HG03432 (cell line): ENCODE data around the gene IL1RAPL2.
"Not testable (repeated sequence)": the region's sequence is repeated elsewhere in the genome, so short reads cannot be mapped to it uniquely, and the experiment has no call there.

ENCODE experiments used
- ATAC-seq: cut with Tn5 transposase; IDR thresholded peaks from one replicate; pipeline ENCODE4 v1.9.1; 2021; ENCODE audit warnings: mild to moderate bottlenecking, moderate library complexity; ENCODE audit not compliant: unreplicated experiment

IL1RAPL2 gene

DNA sequence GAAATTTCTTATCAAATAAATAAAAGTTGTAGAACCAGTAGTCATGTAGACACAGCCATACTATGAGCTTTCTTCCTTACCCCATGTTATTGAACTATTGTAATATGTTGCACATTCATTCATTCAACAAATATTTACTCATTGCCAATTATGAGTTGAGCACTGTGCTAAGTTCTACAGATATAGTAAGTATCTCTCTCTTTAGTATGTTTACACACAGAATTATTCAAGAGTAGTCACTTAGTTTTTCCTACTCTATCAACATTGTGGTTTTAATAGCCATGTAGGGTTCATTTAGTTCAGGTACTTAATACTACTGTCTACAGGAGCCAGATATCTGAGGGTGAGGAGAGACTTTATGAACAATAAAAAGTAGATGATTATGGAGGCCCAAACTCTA lies 568.3 kb downstream of the IL1RAPL2 start:
- ATAC-seq = no peak

DNA sequence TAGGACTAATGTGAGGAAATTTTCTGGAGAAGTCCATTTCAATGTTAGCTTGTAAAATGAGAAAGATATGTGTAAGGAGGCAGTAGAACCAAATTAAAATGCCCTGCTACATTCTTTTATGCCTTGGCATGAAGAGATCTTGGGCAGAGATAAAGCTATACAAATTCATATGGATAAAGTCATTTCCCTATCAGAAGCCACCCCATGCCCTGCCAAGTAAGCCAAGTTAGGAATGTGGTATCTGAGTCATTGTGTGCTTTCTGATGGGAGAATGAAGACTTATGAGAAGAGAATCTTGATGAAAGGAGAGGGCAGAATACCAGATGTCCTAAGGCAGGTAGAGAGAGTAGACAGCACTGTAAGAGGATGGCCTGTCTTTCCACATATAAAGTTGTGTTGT lies 570.8 kb downstream of the IL1RAPL2 start:
- ATAC-seq = no peak

DNA sequence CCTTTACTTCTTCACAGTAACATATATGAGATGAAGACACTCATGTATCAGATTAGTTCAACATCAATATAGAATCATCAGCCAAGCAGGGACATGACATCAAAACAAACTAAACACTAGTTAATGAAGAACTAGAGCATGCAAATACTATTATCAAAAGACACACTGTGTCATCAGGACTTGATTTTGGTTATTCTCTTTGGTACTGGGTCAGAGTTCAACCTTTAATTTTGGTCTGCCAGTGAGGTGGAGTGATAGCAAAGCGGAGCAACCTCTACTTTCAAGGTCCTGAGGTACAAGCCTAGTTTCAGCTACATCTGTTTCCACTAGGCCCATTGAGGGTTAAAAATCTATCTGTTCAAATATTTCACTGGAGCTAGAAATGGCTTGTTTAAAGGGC lies 584.0 kb downstream of the IL1RAPL2 start:
- no peak for ATAC-seq

DNA sequence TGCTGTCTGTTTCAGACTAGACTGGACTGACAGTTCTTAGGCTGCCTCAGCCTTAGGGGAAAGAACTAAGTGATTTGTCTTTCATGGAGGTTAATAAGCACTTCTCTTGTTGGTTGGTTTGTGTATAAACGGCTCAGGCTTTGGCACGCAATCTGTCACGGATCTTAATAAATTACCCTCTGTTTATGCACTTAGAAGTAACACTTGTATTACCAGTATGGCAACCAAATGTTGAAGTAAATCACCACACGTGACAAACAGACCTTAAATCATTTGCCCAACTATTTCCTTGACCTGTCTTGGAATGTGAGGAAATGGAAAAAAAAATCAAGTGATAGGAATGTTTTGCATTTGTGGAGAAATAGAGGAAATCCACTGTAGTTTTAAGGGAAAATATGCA lies 584.6 kb downstream of the IL1RAPL2 start:
- no peak for ATAC-seq

DNA sequence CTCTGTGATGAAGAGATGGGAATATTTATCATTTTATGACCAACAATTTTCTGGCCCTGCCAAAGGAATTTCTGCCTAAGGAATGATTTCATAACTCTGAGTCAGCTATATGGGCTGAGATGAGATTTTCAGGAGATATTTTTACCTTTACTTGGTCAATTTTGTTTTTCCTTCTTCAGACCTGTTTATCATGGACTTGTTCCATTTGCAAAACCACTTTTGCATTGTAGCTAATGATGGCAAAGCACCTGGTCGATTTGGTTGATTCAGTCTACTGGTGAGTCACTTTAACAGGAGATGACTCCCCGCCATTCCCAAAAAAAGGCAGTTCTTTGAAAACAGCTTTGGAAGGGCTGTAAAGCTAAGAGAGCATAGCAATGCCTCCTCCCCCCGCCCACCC lies 601.2 kb downstream of the IL1RAPL2 start:
- no peak for ATAC-seq

DNA sequence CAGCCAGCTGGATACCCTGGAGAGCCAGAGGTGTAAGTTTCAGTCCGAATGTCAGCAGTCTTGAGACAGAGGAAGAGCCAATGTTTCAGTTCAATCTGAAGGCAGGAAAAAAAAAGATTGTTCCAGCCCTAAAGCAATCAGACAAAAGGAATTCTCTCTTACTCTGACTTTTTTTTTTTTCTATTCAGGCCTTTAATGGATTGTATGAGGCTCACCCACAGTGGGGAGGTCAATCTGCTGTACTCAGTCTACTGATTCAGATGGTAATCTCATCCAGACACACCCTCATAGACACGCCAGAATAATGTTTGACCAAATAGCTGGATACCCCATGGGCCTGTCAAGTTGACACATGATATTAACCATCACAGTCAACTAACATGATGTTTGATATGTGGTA lies 602.6 kb downstream of the IL1RAPL2 start:
- no peak for ATAC-seq

DNA sequence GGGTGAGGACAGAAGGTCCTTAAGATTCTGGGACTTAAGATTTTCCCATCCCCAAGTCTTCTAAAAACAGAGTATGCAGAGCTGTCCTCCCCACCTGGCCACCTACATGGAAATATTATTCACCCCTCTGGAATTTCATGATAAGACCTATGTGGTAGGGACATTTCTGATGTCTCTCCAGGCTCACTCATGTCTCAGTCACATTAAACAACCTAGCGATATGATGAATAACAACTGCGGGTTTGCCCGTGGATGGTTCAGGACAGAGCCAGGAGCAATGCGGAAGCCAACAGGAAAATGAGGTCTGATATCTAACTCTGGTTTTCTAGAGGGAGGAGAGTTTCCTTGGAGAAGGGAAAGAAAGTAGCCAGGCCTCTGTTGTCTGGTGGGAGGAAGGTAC lies 607.1 kb downstream of the IL1RAPL2 start:
- ATAC-seq = no peak

DNA sequence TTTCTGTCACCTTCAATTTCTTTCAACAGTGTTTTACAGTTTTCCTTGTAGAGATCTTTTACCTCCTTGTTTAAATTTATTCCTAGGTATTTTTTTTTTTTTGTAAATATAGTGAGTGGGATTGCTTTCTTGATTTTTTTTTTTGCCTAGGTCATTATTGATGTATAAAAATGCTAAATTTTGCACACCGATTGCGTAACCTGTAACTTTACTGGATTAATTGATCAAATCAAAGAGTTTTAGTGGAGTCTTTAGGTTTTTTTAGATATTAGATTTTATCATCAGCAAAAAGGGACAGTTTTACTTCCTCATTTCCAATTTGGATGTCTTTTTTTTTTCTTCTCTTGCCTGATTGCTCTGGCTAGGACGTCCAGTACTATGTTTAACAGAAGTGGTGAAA lies 613.6 kb downstream of the IL1RAPL2 start:
- no peak for ATAC-seq

DNA sequence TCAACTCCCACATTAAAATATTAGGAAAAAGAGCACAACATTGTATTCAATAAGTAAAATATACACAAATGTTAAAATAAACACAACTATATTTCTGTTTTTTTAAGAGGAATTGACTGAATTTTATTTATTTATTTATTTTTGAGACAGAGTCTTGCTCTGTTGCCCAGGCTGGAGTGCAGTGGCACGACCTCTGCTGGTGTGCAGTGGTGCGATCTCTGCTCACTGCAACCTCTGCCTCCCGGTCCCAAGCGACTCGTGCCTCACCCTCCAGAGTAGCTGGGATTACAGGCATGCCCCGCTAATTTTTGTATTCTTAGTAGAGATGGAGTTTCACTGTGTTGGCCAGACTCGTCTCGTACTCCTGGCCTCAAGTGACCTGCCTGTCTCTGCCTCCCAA lies 623.1 kb downstream of the IL1RAPL2 start:
- no peak for ATAC-seq

DNA sequence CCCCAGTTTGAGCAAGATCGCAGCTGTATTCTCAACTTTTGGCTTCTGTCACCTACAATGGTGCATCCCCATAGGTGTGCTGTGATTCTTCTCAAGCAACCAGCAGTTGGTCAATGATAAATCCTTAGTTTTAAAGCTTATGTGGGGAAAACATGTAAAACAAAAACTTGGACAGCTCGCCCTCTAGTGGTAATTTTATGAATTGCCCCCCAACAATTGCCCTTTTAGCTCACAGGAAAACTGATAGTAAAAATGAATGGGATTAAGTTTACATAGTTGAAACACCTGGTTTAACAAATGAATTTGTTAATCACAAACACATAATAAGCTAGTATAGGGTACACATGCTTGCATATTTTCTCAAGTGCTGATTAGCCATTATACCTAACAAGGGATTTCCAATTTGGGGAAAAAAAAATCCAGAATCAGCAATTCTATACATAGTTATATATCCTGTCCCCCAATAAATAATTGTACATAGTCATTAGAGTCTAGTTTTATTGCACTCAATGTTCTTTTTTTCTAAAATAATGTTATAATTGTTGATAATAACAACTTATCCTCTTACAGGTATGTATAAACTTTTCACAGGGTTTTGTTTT lies 624.4 kb downstream of the IL1RAPL2 start:
- no peak for ATAC-seq

DNA sequence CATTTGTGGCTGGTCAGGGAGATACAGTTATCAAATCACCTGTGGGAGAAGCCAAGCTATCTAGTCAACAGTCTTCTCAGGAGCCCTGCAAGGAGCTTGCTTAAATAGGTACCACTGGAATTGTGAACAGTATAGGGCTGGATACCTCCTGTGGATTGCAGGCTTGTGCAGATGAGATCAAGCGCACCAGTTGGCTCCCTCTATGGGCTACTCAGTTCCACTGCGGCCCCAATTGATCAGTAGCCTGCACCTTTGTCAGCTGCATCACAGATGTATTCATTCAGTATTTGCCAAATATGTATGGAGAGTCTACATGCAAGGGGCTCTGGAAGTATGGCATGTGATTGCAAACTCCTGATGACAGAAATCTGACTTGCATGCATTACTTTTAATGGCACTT lies 625.9 kb downstream of the IL1RAPL2 start:
- ATAC-seq = peak; percentile 46

DNA sequence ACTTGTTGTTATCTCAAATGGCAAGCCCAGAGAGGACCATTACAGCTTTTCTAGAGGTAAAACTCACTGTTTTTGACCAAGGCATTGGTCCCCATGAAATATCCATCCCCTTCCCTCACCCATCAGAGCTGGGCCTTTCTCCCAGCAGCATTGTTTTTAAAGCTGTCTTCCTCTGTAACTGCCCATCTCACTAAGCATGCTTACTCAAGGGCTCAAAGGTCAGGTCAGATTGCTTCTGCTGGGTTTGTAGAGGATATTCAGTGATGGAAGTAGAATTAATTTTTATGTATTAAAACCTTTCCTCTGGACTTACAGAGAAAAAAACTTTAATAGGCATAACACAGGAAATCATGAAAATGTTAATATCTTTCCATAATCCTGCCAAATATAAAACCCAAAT lies 643.4 kb downstream of the IL1RAPL2 start:
- ATAC-seq = no peak

DNA sequence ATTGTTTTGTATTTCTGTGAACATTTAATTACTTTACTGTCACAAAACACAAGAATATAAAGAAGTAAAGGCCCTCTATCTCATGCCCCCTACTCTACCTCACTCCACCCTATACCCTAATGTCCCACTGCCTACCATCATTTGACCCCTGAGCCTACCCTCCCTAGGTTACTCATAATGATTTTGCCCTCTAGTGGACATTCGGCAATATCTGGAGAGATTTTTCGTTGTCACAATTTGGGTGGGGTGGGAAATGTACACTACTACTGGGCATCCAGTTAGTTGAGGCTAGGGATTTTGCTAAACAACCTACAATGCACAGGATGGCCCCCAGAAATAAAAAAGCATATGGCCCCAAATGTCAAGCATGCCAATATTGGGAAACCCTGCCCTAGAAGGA lies 644.3 kb downstream of the IL1RAPL2 start:
- ATAC-seq = no peak

DNA sequence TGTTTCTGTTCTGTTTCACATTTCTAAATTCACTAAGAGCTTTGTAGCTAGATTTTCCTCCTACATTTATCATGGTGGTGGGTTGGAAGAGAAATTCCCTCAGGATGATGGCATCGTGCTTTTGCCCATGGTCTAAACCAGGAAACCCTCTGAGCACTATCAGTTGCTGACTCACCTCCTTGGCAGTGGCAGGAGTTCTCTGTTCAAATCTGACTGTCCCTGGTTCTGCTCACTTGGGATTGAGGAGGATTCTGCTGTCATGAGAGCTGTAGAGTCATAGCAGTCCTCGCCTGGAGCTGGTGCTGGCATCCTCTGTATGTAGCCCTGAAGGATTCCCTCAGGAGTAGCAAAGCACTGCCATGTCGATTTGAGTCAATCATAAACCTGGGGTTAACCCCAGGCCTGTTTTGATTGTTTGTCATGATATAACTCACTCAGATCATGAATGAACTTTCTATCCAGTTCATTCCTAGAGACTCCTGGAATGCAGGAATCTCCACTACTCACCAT lies 645.1 kb downstream of the IL1RAPL2 start:
- no peak for ATAC-seq

DNA sequence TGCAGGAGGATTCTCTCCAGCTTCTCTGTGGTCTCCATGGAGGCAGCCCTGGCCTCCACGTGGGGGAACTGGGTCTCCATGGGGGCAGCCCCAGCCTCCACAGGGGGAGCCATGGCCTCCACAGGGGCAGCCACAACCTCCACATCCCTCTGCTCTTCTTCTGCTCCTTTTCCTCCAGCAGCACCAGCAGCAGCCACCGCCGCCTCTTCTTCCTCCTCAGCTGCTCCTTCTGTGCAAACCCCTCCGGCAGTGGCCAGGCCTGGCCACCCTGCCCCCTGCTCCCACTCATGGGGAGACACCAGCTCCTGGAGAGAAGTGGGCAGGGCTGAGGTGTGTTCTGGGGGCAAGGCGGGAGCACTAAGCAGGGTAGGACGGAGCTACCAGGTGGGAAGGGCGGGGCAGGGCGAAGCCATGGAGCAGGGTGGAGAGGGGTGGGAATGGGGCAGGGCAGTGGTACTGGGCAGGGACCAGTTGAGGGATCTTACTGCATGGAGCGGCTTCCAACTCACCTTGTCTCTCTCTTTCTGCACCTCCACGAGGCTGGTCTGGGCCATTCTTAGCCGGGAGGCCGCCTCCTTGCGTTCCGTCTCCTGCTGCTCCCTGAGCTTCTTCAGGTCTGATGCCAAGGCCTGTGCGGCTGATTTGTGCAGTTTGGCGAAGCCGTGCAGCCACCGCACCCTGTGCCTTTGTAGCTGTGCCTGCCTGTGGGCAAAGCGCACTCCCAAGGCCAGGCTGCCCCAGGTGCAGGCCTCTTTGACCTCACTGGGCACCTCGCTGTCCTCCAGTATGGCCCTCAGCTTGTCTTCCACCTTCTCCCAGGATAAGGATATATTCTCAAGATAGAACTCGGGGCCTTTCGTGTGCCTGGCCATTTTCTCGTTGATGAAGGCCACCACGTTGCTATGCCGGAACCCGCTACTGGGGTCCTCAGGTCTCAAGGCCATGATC lies 653.7 kb downstream of the IL1RAPL2 start:
- ATAC-seq = no peak

DNA sequence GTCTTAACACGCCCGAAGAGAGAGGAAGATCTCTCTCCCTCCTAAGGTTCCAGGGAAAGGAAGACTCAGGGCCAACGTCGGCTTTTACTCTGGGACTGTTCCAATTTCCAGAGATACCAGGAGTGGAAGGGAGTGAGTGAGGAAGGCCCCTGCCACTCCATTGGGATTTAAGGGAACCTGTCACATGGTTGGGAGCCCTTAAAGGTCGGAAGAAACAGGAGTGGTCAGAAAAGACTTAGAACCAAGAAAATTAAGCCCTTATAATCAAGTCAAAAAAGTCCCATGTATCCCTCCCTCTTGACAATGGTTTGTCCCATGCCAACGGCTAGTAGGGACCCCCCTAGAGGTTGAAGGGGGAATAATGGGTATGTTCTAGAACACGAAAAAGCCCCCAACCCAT lies 654.6 kb downstream of the IL1RAPL2 start, which contains the start of gene TEX13A:
Gene TEX13A (minus strand): TSS at position 59 of the 400 bp plus-strand sequence. CDS start 297 bp downstream, outside the sequence.
- no peak for ATAC-seq

DNA sequence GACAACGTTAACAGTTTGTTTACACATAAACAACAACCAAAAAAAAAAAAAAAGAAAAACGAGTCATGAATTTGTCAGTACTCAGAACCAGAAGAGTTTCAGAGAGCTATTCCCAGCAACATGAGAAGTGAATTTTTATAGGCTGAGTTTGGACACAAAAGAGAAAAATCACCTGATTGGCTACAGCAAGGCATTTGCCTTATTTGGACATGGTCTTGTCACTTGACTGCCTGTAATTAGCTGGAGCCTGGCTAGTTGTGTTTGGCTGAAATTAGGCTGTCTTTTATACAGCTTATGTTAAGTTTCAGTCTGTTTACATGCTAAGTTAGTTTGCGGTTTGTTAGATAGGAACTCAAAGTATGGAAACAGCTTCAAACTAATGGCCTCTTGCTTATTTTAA lies 655.4 kb downstream of the IL1RAPL2 start:
- ATAC-seq = no peak

DNA sequence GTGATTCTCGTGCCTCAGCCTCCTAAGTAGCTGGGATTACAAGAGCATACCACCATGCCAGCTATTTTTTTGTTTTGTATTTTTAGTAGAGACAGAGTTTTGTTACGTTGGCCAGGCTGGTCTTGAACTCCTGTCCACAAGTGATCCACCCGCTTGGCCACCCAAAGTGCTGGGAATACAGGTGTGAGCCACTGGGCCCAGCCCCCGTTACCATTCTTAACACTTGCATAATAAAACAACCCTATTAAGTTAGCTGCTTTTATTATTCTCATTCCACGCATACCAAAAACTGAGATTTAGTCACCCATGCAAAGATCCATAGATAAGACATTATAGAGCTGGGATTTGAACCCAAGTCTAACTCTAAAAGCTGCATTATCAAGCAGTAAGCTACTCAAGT lies 660.5 kb downstream of the IL1RAPL2 start:
- ATAC-seq = no peak

DNA sequence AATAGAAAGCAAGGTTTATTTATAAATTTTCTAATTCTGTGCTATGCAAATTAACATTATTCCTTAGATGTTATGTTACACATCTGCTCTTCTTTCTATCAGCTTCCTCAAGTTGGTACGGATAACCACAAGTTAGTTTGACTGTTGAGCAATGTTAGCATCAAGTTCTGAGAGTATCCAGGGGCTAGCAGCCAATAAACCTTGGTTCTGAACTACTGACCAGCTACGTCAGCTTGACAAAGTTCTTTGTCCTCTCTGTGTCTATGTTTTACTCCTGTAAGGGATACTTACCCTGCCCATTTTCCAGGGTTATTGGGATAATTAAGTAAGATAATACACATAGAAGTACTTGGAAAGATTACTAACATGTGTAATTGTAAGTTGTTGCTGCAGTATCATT lies 662.6 kb downstream of the IL1RAPL2 start:
- ATAC-seq = no peak

DNA sequence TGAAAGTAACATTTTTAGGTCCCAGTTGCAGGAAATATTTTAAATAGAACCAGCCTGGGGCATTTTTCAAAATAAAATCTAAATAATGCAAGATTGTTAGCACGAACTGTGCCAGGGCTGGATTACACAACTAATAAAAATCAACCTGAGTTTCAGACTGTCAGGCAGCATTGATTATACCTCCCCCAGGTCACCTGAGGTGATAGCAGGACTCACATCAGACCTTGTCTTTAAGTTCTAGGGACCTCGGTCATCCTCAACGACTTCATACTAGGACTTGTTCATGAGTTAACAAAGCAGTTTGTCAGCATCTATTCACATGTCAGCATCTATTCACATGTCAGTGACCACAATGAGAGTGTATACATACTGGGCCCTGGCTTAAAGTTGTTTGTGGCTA lies 663.1 kb downstream of the IL1RAPL2 start:
- no peak for ATAC-seq

DNA sequence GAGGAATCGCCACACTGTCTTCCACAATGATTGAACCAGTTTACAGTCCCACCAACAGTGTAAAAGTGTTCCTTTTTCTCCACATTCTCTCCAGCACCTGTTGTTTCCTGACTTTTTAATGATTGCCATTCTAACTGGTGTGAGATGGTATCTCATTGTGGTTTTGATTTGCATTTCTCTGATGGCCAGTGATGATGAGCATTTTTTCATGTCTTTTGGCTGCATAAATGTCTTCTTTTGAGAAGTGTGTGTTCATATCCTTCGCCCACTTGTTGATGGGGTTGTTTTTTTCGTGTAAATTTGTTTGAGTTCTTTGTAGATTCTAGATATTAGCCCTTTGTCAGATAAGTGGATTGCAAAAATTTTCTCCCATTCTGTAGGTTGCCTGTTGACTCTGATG lies 671.4 kb downstream of the IL1RAPL2 start:
- not testable (repeated sequence) for ATAC-seq

DNA sequence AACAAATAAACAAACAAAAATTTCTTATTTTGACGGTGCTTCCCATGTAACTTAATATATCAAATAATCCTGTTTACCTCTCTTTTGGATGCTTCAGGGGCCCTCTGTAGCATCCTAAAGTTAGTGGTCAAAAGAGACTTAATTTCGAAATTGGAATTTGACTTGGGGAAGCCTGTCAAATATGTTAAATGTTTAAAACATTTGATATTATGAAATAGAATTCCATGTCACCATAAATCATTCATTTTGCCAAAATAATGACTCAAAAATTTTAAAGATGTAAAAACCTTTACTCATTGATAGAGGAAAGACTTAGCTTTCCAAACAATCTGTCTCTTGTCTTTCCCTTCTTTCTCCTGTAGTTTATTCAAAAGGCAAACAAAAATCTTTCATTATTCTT lies 675.1 kb downstream of the IL1RAPL2 start:
- no peak for ATAC-seq
